Panc1 (cell line): ENCODE results near the gene TPBG.
A peak's percentile ranks its signal among the peaks of the same experiment; 100 is the strongest.

Experiments used
- POLR2AphosphoS5 ChIP-seq: IDR thresholded peaks from 2 replicates; pipeline ENCODE4 v1.6.1; 2012; ENCODE audit warnings: mild to moderate bottlenecking, low read depth, low read length, moderate library complexity
- REST ChIP-seq, 2 experiments: IDR thresholded peaks; 2 replicates each; pipeline ENCODE4 v1.6.1; 2011 to 2012; ENCODE audit warnings: low read depth in 2 of 2, control low read depth in 1 of 2, low read length in 1 of 2, mild to moderate bottlenecking in 1 of 2, moderate library complexity in 1 of 2; ENCODE audit not compliant: insufficient read depth in 1 of 2
- TCF7L2 ChIP-seq: IDR thresholded peaks from 2 replicates; pipeline ENCODE4 v1.6.1; 2011; ENCODE audit warnings: mild to moderate bottlenecking, low read depth, low read length, inconsistent platforms
- TF ChIP-seq, protein P1 (sequence below): fragments of 450-650 bp; IDR thresholded peaks from 2 replicates; pipeline ENCODE4 v1.5.1; 2017; ENCODE audit warnings: mild to moderate bottlenecking

- TF ChIP-seq, protein P1, sequence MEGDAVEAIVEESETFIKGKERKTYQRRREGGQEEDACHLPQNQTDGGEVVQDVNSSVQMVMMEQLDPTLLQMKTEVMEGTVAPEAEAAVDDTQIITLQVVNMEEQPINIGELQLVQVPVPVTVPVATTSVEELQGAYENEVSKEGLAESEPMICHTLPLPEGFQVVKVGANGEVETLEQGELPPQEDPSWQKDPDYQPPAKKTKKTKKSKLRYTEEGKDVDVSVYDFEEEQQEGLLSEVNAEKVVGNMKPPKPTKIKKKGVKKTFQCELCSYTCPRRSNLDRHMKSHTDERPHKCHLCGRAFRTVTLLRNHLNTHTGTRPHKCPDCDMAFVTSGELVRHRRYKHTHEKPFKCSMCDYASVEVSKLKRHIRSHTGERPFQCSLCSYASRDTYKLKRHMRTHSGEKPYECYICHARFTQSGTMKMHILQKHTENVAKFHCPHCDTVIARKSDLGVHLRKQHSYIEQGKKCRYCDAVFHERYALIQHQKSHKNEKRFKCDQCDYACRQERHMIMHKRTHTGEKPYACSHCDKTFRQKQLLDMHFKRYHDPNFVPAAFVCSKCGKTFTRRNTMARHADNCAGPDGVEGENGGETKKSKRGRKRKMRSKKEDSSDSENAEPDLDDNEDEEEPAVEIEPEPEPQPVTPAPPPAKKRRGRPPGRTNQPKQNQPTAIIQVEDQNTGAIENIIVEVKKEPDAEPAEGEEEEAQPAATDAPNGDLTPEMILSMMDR: no peak
- TF ChIP-seq REST (IDR thresholded peaks at IDR 0.05; ENCODE audit: insufficient read depth in 1 of 2, low read depth in 2 of 2, low read length in 1 of 2) (no peak), TCF7L2 (peak; percentile 69; the same call in 1 of the 2 replicates), POLR2AphosphoS5 (0 out of 2 replicates have a peak, but pooled peaks have one; percentile 27)
Observed at GRCh38 chr6:82364087-82365015, 734 bp downstream of the TPBG start.
